Anterior cingulate cortex (tissue), 58 donors: ENCODE measurements around the gene ATP11B.
"Not testable (repeated sequence)": the region's sequence is repeated elsewhere in the genome, so short reads cannot be mapped to it uniquely, and the experiment has no call there.

Experiments
- DNase-seq, 58 donors: peaks; one replicate each; lab custom pipeline; 2025; lab: John Stamatoyannopoulos, UW

Gene ATP11B

DNA sequence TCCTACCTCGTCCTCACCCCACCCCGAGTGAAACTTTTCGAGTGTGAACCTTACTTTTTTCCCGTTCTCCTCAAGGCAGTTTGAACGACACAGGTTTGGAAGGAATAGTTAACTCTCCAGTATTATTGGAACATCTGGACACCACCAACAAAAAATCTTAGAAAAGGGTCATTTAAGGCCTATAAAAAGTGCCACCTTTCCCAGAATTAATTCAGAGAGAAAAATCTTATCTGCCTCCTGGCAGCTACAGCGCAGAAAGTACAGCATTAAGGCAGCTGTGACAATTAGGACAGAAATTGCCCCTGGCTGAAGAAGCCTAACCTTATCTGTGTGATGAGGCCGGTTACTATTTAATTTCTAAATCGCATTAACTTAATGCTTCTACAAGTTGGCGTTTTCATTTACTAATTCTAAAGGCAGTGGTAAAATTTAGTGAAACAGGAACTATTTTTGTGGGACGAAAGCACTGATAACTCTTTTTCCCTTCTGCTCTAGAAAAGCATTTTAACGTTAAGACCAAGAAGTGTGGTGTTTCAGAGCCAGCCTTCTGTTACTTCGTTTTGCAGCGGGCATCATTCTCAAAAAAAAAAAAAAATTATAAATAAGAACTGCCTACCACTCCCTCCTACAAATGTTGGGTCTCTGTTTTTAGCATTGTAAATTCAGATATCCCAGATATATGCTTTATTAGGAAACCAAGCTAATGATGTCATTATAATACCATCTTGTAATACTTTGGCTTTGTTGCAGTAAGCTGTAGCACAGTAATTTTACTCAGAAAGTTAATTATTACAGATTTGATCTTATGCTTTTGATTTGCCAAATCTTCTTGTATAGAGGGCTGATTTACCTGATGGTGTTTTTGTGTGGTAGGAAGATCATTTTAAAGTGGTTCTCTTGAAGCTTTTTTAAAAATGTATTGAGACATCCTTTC lies 1.4 kb downstream of the ATP11B start:
- DNase-seq = no peak

DNA sequence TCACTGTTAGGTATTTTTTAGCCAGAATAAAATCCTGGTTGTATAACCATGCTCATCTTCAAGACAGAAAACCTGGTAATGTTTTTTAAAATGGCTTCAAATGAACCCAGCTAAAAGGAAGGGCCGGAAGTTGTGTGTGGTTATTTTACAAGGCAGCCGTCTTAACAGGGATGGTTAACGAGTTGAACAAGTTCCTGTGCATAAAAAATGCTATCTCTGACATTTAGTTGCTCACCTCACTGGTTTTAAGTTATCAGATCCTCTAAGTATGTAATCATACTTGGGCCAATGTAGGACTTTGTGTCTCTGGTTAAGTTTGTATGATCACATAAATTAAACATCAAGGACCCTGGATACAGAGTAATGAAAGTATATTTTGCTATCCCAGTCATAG lies 2.1 kb downstream of the ATP11B start:
- no peak for DNase-seq

DNA sequence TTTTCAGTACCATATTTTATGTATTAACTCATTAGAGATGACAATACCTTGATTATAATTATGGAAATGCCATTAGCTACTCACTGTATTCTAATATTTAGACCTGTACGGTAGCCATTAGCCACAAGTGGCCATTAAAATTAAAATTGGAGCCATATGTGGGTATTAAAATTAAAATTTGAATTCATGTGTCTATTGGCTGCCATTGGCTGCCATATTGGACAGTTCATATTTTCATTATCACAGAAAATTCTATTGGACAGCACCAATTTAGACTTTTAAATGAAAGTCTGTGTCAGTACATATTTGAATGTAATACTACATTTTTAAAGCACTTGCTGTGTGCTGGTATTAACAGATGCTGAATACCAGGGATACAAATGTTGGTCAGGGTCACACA lies 3.0 kb downstream of the ATP11B start:
- DNase-seq = no peak

DNA sequence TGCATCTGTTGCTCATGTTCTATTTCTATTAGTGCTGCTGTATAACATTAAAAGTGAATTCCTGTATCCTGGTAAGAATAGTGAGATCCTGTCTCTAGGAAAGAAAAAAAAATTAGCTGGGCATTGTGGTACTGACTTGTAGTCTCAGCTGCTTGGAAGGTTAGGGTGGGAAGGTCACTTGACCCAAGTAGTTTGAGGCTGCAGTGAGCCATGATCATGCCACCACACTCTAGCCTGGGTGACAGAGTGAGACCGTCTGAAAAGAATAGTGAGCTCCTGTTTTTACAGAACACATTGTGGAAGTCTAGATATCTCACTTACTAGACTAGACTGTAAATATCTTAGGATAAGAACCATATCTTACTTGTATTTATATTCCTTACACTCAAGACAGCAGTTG lies 4.6 kb downstream of the ATP11B start:
- no peak for DNase-seq

DNA sequence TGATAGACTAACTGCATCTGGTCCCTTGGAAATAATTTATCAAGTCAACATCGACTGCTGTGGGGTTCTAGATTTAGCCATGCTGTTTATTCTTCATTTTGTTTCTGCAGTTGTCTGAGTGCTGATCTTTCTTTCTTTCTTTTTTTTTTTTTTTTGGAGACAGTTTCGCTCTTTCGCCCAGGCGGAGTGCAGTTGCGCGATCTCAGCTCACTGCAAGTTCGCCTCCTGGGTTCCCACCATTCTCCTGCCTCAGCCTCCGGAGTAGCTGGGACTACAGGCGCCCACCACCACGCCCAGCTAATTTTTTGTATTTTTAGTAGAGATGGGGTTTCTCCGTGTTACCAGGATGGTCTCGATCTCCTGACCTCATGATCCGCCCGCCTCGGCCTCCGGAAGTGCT lies 5.8 kb downstream of the ATP11B start:
- not testable (repeated sequence) for DNase-seq

DNA sequence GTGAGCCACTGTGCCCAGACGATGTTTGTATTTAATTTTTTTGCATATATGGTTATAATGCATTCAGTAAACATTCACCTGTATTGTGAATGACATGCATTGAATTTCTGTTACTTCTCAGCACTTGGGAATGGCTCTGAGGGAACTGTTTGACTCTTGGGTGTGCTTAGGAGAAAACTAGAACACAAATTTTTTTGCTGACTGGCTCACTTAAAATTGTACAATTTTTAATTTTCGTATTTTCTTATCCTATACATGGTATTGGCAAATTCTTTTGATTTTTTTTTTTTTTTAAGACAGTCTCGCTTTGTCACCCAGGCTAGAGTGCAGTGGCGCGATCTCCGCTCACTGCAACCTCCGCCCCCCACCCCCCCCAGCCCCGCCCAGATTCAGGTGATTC lies 7.2 kb downstream of the ATP11B start:
- no peak for DNase-seq

DNA sequence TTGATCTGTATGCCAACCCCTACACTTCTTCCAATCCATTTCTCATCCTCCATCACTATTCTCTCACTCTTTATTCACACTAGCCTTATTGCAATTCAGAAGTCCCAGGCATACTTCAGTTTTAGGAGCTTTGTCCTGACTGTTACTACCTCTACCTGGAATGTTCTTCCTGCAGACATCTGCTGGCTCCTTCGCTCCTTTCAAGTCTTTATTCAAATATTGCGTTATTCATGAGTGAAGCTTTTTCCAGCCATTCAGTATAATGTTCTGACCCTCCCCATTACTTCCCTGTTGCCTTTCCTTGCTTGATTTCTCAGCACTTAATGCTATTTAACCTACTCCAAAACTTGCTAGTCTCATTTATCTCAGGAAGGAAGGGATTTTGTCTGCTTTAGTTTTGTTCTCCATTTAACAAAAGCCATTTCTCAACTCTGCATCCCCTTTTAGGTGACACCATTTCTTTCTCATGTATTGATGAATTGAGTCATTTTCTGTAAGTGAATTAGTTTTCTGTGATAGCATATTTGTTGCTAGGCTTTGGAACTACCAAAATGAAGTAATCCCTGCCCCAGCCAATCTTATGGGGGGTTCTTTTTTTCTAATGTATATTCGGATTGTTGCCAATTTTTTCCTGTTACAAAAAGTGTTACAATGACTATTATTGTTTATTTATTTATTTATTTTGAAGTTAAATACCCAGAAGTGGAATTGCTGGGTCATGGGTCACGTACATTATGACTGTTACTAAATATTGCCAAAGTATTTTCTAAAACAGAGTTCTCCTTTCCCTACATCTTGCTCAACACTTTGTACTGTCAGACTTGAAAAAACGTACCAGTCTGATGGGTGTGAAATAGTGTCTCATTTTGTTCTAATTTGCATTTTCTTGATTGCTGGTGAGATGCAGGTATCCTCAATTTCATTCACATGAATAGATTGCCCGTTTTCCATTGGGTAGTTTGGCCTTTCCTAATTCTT lies 9.4 kb downstream of the ATP11B start:
- DNase-seq = no peak

DNA sequence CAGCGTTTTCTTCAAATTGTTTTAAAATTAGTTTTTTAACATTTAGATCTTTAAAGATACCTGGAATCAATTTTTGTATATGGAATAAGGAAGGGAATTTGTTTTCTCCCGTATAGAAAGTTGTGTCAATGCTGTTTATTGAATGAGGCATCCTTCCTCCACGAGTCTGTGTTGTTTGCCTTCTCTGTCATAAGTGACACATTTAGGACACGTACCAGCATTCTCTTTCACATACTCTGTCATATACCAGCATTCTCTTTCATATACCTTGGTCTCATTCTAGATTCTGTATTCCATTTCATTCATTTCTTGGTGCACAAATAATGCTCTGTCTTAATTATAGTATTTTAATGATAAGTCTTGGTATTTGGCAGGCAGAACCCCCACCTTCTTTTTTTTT lies 10.3 kb downstream of the ATP11B start:
- no peak for DNase-seq

DNA sequence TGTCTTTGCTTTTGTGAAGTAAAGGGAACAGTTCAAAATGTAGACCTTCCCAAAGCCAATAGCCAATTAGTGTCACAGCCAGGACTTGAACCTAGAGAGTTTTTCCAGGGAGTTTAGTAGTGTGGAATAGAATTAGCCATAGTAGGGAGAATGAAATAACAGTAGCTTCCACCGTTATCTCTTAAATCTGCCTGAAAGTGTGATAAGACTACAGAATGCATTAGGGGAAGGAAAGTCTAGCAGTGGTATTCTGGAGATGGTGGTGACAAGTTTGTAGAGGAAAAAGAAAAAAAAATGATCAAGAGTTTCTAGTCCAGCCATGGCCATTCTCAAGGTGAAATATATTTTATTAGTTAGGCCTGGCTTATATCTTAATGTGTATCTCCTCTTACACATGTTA lies 13.8 kb downstream of the ATP11B start:
- no peak for DNase-seq

DNA sequence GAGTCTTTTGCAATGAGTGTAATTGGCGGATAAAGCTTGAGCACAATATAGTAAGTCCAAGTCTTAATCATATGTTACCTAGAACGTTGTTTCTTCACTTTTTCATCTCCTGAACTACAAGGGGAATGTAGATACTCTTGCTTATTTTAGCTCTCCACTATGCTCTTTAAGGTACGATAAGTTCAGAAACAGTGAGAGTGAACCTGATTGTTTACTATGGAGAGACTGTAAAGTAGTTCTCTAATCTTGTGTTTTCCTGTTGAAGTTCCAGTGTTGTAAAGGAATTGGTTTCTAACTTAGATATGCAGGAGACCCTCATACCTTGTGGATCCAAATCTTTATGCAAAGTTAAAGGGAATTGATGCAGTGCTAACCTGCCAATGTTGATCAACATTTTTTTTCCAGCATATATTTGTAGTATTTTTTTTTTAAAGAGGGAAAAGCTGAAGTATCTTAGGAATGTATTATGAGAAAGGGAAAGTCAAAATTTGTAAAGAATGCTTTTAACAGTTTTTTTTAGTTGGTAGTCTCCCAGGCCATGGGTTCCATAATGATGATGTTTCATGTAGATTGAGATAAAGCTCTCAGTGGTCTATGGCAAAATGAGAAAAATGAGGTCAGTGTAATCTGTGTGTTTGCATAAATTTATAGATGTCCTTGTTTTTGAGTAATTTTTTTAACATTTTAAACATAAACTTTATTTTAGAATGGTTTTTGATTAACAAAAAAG lies 14.9 kb downstream of the ATP11B start:
- no peak for DNase-seq

DNA sequence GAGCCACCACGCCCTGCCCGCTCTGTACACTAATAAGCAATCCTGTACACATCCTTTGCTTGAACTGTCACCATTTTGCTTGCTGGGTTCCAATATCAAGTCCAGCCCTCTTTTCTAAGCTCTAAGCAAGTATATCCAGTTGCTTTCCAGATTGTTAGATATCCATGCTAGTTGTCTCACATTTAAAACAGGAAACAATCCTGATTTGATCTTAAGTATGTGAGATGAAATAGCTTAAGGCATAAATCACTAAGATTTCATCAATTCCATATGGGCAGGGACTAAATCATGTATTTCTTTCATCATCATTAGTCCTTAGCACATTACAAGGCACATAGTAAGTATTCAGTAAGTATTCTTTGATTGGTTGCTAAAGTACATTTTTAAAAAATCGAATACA lies 16.2 kb downstream of the ATP11B start:
- DNase-seq = no peak

DNA sequence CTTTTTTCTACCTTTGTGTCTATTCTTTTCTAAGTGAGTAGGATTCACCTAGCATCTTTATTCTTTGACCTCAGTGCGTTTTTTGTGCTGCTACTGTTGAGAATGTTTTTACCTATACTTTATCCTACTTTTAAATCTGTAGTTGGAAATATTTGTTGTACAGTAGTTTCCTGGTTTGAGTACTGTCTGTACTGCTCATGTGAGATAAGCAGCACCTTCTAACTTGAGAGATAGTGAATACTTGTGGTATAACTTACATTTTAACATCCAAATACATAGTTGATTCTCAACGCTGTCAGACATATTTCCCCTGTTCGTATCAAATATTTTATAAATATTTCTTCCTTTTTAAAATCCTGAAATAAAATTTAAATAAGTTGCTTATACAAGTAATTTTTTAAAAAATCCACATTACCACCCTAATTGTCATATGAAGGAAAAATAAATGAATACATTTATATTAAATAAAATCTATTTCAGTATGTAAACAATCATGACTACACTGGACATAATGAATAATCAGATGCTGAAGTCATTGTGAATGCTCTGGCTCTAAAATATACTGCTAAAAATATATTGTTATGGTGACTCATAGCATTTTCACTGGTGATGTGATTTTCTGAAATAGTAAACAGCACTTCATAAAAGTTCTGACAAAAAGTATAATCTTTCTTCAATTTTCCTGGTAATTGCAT lies 17.4 kb downstream of the ATP11B start:
- no peak for DNase-seq

DNA sequence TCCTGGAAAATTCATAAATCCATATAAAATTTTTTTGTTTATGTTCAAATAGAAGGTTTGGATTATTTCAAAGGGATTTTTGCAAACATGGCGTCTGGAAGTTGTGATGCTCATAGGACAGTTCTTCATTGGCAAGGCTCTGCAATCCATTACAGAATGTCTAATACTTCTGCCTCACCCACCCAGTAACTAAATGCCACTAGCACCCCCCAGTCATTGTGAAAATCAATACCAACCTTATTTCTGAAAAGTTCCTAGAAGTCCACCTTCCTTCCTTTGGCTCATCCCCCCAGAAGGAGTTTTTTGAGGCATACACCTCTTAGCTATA lies 17.9 kb downstream of the ATP11B start:
- no peak for DNase-seq

DNA sequence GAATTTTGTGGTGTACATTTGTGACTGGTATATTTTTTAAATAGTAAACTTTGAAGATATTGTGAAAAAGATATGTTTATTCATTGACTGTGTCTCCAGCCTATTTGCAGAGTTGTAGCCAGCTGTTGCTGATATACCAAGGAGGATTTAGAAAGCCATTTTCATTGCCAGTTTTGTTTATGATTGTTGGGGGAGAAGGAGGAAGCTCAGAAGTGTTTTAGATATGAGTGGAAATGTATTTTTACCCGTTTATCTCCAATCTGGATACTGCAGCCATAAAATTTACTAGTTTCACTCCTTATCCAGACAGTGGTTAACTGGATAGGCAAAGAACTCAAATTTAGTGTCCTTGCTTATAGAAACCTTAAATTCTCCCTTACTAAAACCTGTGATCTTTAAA lies 18.8 kb downstream of the ATP11B start:
- no peak for DNase-seq

DNA sequence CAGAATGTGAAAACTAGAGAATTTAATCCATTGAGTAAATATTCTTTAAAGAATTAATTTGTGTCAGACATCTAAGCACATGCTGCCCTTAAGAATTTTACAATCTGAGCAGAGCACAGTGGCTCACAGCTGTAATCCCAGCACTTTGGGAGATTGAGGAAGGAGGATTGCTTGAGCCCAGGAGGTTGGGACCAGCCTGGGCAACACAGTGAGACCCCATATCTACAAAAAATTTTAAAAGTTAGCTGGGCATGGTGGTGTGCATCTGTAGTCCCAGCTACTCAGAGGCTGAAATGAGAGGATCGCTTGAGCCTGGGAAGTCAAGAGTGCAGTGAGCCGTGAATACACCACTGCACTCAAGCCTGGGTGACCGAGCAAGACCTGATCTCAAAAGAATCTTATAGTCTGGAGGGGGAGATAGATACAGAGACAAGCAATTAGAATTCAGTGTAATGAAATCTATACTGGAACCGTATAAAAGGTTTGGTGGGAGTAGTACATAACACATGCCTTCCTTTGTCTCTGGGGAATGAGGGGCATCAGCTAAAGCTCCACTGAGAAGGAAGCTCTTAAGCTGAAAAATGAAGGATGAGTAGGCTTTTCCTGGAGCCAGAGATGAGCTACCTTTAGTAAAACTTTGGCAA lies 21.2 kb downstream of the ATP11B start:
- no peak for DNase-seq

DNA sequence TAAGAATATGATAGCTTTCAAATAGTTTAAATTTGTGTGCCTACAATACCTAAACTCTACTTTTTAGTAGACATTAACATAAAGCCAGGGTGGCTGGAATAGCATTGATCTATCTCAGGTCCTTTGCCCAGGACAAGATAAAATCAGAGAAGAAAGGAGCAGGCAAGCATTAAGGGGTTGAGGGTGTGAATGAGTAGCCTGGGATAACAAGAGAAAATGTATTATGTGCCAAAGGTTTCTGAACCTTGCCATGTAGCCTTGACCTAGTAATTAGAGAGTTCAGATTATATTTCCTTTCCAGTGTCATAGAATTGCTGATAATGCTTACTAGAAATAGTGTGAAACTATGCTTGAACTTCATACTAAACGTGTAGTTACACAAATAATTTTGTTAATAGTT lies 22.9 kb downstream of the ATP11B start:
- no peak for DNase-seq

DNA sequence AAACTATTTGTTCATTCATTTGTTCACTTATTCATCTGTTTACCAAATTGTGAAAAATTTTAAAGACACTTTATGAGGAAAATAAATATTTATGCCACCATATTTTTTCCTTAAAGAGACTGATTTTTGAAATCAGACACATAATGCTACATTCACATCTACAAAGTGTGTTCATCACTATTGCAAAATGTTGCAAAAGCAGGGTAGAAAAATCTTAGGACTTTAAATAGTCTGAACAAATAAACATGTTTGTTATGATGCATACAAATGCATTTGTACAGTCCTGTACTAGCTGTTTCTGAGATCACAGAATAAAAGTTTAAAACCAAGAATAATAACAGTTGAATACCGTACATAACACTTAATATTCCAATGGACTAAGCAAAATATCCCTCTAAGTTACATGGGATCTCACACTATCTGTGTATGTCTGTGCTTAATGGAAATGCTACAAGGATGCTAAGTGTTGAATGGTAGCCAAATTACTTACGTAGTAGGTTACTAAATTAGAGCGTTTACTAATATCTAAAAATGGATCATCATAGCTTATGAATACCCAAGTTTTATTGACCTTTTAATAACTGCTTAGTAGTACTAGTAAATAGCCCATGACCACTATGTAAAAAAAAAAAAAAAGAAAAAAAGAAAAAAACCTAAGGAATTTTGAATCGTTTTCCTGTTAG lies 25.1 kb downstream of the ATP11B start:
- DNase-seq = no peak

DNA sequence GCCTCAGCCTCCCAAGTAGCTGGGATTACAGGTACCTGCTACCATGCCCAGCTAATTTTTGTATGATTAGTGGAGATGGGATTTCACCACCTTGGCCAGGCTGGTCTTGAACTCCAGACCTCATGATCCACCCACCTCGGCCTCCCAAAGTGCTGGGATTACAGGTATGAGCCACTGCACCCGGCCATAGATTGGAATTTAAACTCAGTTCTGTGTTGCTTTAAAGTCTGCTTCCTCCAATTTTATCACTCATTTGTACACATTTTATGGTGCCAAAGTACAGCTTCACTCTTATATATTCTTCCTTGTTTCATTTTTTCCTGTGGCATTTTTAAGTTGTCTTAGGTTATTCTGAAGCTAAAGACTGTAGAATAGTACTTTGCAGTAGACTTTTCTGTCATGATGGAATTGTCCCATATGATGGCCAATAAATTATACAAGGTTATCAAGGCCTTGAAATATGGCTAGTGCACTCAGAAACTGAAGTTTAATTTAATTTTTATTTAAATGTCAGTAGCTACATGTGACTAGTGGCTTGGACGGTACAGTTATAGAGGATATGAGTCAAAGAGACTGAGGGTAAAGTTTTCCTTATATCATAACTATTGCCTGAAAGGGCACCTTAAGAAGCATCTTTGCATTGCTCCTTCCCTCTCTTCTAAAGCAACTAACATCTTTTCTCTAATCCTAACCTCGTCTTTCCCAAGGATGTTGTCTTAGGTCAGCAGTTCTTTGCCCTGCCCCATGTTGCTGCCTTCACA lies 28.1 kb downstream of the ATP11B start:
- no peak for DNase-seq
